Measurements from ENCODE around the gene SPACA4. TPM values are rescaled to one million over a fixed set of nuclear protein-coding genes. Genes with fewer than 3 reads are reported as not detected.

SPACA4 gene
- total RNA-seq, 1 experiment from 2014 or later, result not detected

DNA sequence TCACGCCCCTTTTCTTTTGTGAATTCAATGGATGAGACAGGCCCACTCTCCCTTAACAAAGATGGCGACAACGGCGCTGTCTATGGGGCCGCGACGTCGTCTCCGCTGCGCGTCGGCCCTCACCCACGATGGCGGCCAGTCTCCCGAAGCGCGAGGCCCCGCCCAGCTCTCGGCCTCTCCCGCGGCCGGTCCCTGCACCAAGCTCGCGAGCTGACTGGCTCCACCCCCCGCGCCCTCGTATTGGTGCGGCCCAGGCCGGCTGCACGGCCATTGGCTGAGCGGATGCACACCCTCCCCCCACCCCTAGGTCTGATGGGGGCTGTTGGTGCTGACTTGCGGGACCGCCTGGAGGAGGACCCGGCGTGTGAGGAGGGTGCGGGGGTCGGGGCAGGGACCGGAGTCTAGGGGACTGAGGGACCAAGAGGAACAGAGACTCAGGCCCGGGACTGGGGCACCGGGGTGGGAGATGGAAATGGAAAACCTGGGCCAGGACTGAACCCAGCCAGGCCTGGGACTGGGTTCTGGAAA lies 17.6 kb downstream of the SPACA4 start:
- peaks cover 4% of the 10 kb centered on the region; the same call in 1 of the 2 replicates for H3K79me2 ChIP-seq (ENCODE audit: insufficient read depth, low read length)
- no peak overlapping the region for H4K91ac ChIP-seq (ENCODE audit: insufficient read length, low read depth, low read length)
- H4K8ac ChIP-seq (replicated peaks; ENCODE audit: insufficient read length, low read depth, low read length), result peak overlapping the region; percentile 24
- no peaks in the 10 kb centered on the region for H3K27me3 ChIP-seq (ENCODE audit: insufficient read depth, low read length)
- TF ChIP-seq, protein P1, sequence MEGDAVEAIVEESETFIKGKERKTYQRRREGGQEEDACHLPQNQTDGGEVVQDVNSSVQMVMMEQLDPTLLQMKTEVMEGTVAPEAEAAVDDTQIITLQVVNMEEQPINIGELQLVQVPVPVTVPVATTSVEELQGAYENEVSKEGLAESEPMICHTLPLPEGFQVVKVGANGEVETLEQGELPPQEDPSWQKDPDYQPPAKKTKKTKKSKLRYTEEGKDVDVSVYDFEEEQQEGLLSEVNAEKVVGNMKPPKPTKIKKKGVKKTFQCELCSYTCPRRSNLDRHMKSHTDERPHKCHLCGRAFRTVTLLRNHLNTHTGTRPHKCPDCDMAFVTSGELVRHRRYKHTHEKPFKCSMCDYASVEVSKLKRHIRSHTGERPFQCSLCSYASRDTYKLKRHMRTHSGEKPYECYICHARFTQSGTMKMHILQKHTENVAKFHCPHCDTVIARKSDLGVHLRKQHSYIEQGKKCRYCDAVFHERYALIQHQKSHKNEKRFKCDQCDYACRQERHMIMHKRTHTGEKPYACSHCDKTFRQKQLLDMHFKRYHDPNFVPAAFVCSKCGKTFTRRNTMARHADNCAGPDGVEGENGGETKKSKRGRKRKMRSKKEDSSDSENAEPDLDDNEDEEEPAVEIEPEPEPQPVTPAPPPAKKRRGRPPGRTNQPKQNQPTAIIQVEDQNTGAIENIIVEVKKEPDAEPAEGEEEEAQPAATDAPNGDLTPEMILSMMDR (conservative IDR thresholded peaks at IDR 0.05), result no peak
- H3K4me1 ChIP-seq (ENCODE audit: insufficient read depth, low read length), result peaks cover 3% of the 10 kb centered on the region; the same call in 1 of the 2 replicates
- no peak overlapping the region for H2AFZ ChIP-seq (ENCODE audit: low read length)
- no peak overlapping the region for H3T11ph ChIP-seq (ENCODE audit: low read length)
- H2BK15ac ChIP-seq (ENCODE audit: low read depth, low read length), result no peak overlapping the region
- peak overlapping the region; percentile 41 for H3K18ac ChIP-seq (ENCODE audit: insufficient read length, low read depth, low read length)
- Mint-ChIP-seq H3K9me3 (no peaks in the 10 kb centered on the region; a peak in 1 of 5 replicates), H3K4me3 (peak overlapping the region; percentile 86 to 88), H3K4me1 (peaks cover 31 to 33% of the 10 kb centered on the region in 2 experiments), H3K27ac (peak overlapping the region; percentile 97 to 98 (median 98)), H3K27me3 (ENCODE audit: low read depth) (no peaks in the 10 kb centered on the region), H3K36me3 (ENCODE audit: insufficient read depth in 1 of 3, low read depth in 3 of 3) (peaks cover 6 to 26% (median 24%) of the 10 kb centered on the region in 3 experiments)
- H3K56ac ChIP-seq (ENCODE audit: insufficient read length, low read depth, low read length), result no peak overlapping the region
- H3K9ac ChIP-seq (ENCODE audit: extremely low read depth, insufficient read length, low read length), result peak overlapping the region; percentile 81
- H3K14ac ChIP-seq (ENCODE audit: insufficient read depth, low read length), result peak overlapping the region; percentile 51; the same call in 1 of the 2 replicates
- H3K4ac ChIP-seq (ENCODE audit: low read depth, low read length), result no peak overlapping the region
- no peak overlapping the region for H2BK120ac ChIP-seq (ENCODE audit: low read depth, low read length, poor library complexity, severe bottlenecking)
- no peak overlapping the region for H3K23ac ChIP-seq (ENCODE audit: insufficient read length, low read depth, low read length)
- peak overlapping the region; percentile 20 for H4K5ac ChIP-seq (ENCODE audit: insufficient read length, low read depth, low read length)
- no peak overlapping the region for H2AK5ac ChIP-seq (ENCODE audit: insufficient read length, low read length)
- no peaks in the 10 kb centered on the region for H4K20me1 ChIP-seq (ENCODE audit: control insufficient read depth, insufficient read depth, insufficient read length)
- peak overlapping the region; percentile 64 for H3K27ac ChIP-seq (ENCODE audit: insufficient read length, low read depth, low read length)
- DNase-seq, result peak; percentile 99
- H2BK20ac ChIP-seq (ENCODE audit: low read depth, low read length, poor library complexity, severe bottlenecking), result no peak overlapping the region
- peak overlapping the region; percentile 88 for H3K4me2 ChIP-seq (ENCODE audit: insufficient read depth, insufficient read length, low read length)
- H3K23me2 ChIP-seq (ENCODE audit: insufficient read length, low read depth, low read length, poor library complexity, severe bottlenecking), result peaks cover 13% of the 10 kb centered on the region
- WGBS (ENCODE audit: extremely low coverage, insufficient read length, low lambda C conversion rate), result no CpG with 5 or more reads among the region's 40 CpGs
- no peaks in the 10 kb centered on the region for H3K9me3 ChIP-seq (ENCODE audit: control insufficient read depth, low read depth, low read length)
- no peaks in the 10 kb centered on the region for H3K79me1 ChIP-seq (ENCODE audit: insufficient read depth, low read depth, low read length, poor library complexity, severe bottlenecking)
- H2BK5ac ChIP-seq (ENCODE audit: insufficient read length, low read length), result no peak overlapping the region
- H2BK12ac ChIP-seq (ENCODE audit: insufficient read length, low read depth, low read length), result no peak overlapping the region
